K562 (cell line): ENCODE data around the gene LRRK1. TPM values are rescaled to one million over a fixed set of nuclear protein-coding genes. Genes with fewer than 3 reads are reported as not detected.

Experiments used
- ATAC-seq: fragments of 200-7000 bp; cut with Tn5 transposase; 3 replicates; pipeline ENCODE4 v1.9.1; 2020; ENCODE audit warnings: moderate library complexity
- BruUV-seq: library from RNA; stranded (reverse); fragments of 400-500 nt; replicated peaks from 2 replicates; lab custom pipeline; 2021; lab: Mats Ljungman, UMichigan
- CTCF ChIA-PET: fragments of 300-600 bp; formaldehyde crosslinking; extraction: SDS; loops from one replicate; lab custom pipeline; 2021; ENCODE audit warnings: low intra/inter-chr PET ratio; lab: Yijun Ruan, JAX
- POLR2A ChIA-PET: fragments of 300-600, 350-650 bp; sonication (Branson Sonifier 250); formaldehyde crosslinking; extraction: SDS; loops from one replicate; lab custom pipeline; 2021; ENCODE audit warnings: antibody characterized with exemption, inconsistent platforms; lab: Yijun Ruan, JAX
- DNase-seq, 4 experiments: peaks; one replicate each; pipeline versions ENCODE4 v3.0.0 to v3.0.0-alpha.2; 2011 to 2018; ENCODE audit warnings: low spot score in 3 of 4, mixed read lengths in 3 of 4; ENCODE audit errors: extremely low read depth in 1 of 4
- FAIRE-seq: peaks from 2 replicates; lab custom pipeline; 2011; peaks lifted over from hg19 to GRCh38; lab: Jason Lieb, UNC
- H2AFZ ChIP-seq: 2 replicates; pipeline ENCODE4 v1.6.0; 2011; ENCODE audit warnings: low read depth, low read length, control low read depth, inconsistent platforms
- H3K27ac ChIP-seq: fragments of 200-600 bp; 3 replicates; pipeline ENCODE4 v1.8.0; 2011; ENCODE audit warnings: low read depth, mild to moderate bottlenecking, control low read depth, inconsistent platforms, low read length, moderate library complexity, mixed read lengths; ENCODE audit errors: extremely low read depth
- H3K27me3 ChIP-seq, 2 experiments: fragments of 300-600 bp in 1 of 2; 2 replicates in 1 of 2; 3 replicates in 1 of 2; pipeline versions ENCODE4 v1.6.0 to v1.8.0; 2011; ENCODE audit warnings: inconsistent platforms in 2 of 2, low read length in 2 of 2, mild to moderate bottlenecking in 1 of 2, mixed read lengths in 1 of 2, moderate library complexity in 1 of 2; ENCODE audit not compliant: control insufficient read depth in 2 of 2, insufficient read depth in 2 of 2
- H3K36me3 ChIP-seq: fragments of 300-600 bp; 3 replicates; pipeline ENCODE4 v1.8.0; 2011; ENCODE audit warnings: mild to moderate bottlenecking, low read length, inconsistent platforms; ENCODE audit not compliant: control insufficient read depth, insufficient read depth
- H3K4me1 ChIP-seq, 2 experiments: fragments of 200-600 bp in 1 of 2; replicated peaks in 1 of 2; 2 replicates in 1 of 2; 3 replicates in 1 of 2; pipeline versions ENCODE4 v1.5.1 to v1.8.0; 2011; ENCODE audit warnings: inconsistent platforms in 2 of 2, low read length in 2 of 2, mild to moderate bottlenecking in 1 of 2, mixed read lengths in 1 of 2, moderate library complexity in 1 of 2; ENCODE audit not compliant: control insufficient read depth in 2 of 2, insufficient read depth in 2 of 2
- H3K4me2 ChIP-seq: 2 replicates; pipeline ENCODE4 v1.6.1; 2011; ENCODE audit warnings: low read length, control low read depth, inconsistent platforms, mixed read lengths; ENCODE audit not compliant: insufficient read depth
- H3K4me3 ChIP-seq: fragments of 200-600 bp; sonication (generic), shearing (Covaris generic); 2 replicates; pipeline ENCODE4 v1.5.1; 2016; ENCODE audit warnings: control low read depth, inconsistent platforms
- H3K79me2 ChIP-seq: fragments of 200-600 bp; 3 replicates; pipeline ENCODE4 v1.8.0; 2011; ENCODE audit warnings: low read length, inconsistent platforms; ENCODE audit not compliant: control insufficient read depth, insufficient read depth
- H3K9ac ChIP-seq, 2 experiments: 2 replicates each; pipeline versions ENCODE4 v1.6.0 to v1.6.1; 2011; ENCODE audit warnings: low read depth in 2 of 2, low read length in 2 of 2, control low read depth in 1 of 2, inconsistent platforms in 1 of 2, mild to moderate bottlenecking in 1 of 2, mixed read lengths in 1 of 2; ENCODE audit not compliant: insufficient read depth in 1 of 2
- H3K9me1 ChIP-seq: one replicate; pipeline ENCODE4 v1.6.0; 2011; ENCODE audit warnings: inconsistent platforms, mild to moderate bottlenecking, low read length, moderate library complexity; ENCODE audit not compliant: control insufficient read depth, insufficient read depth
- H3K9me3 ChIP-seq: replicated peaks from 2 replicates; pipeline ENCODE4 v1.5.1; 2011; ENCODE audit warnings: low read depth, low read length, inconsistent platforms; ENCODE audit not compliant: control insufficient read depth, insufficient read depth
- H4K20me1 ChIP-seq: replicated peaks from 2 replicates; pipeline ENCODE4 v1.6.1; 2011; ENCODE audit warnings: low read length, inconsistent platforms, mixed read lengths; ENCODE audit not compliant: control insufficient read depth, insufficient read depth
- BCL6 ChIP-seq: fragments of 250-450 bp; sonication (Bioruptor Pico); IDR thresholded peaks from 2 replicates; pipeline ENCODE4 v1.4.0; 2020
- DNMT1 ChIP-seq: fragments of 450-650 bp; IDR thresholded peaks from 2 replicates; pipeline ENCODE4 v1.6.1; 2016; ENCODE audit warnings: antibody characterized with exemption, mild to moderate bottlenecking
- GATAD2A ChIP-seq: fragments of 450-650 bp; IDR thresholded peaks from 2 replicates; pipeline ENCODE4 v1.6.1; 2017
- HDAC2 ChIP-seq: fragments of 450-650 bp; IDR thresholded peaks from 2 replicates; pipeline ENCODE4 v1.6.1; 2016; ENCODE audit warnings: mild to moderate bottlenecking
- KAT8 ChIP-seq: fragments of 450-650 bp; IDR thresholded peaks from 2 replicates; pipeline ENCODE4 v1.6.1; 2016; ENCODE audit warnings: low read depth, mild to moderate bottlenecking
- NBN ChIP-seq: fragments of 450-650 bp; IDR thresholded peaks from 2 replicates; pipeline ENCODE4 v1.6.1; 2016; ENCODE audit warnings: low read depth, mild to moderate bottlenecking
- NCOA1 ChIP-seq: fragments of 450-650 bp; IDR thresholded peaks from 2 replicates; pipeline ENCODE4 v1.6.1; 2016; ENCODE audit warnings: low read depth
- STAT5B ChIP-seq: fragments of 250-450 bp; sonication (Bioruptor Pico); IDR thresholded peaks from 2 replicates; pipeline ENCODE4 v1.8.0; 2021; ENCODE audit warnings: mild to moderate bottlenecking, inconsistent platforms
- SUPT5H ChIP-seq: fragments of 450-650 bp; IDR thresholded peaks from 2 replicates; pipeline ENCODE4 v1.6.1; 2016
- ZBTB17 ChIP-seq: fragments of 450-650 bp; formaldehyde crosslinking; IDR thresholded peaks from 2 replicates; pipeline ENCODE4 v1.4.0; 2020; ENCODE audit warnings: mild to moderate bottlenecking
- ZNF23 ChIP-seq: fragments of 250-450 bp; sonication (Bioruptor Pico); IDR thresholded peaks from 2 replicates; pipeline ENCODE4 v1.4.0; 2020; ENCODE audit warnings: mild to moderate bottlenecking
- ZNF436 ChIP-seq: fragments of 250-450, 450-650 bp; sonication (Bioruptor Pico); formaldehyde crosslinking; IDR thresholded peaks from 2 replicates; pipeline ENCODE4 v1.7.0; 2020; ENCODE audit warnings: mild to moderate bottlenecking
- WGBS: fragments of 100-300 bp; shearing (Covaris generic); methylation state at CpG from one replicate; pipeline ENCODE4 v1.1.6; 2016; ENCODE audit warnings: low coverage, mixed read lengths; ENCODE audit not compliant: insufficient coverage; ENCODE audit errors: missing lambda C conversion rate; 5-methylcytosine and 5-hydroxymethylcytosine counted together
- in situ Hi-C: fragments of 300-500 bp; cut with MboI; formaldehyde crosslinking; loops from 4 replicates; pipeline ENCODE4 v1.15.0; 2018; ENCODE audit warnings: inconsistent platforms, mixed read lengths
- intact Hi-C: fragments of 100-400 bp; cut with micrococcal nuclease; formaldehyde crosslinking; loops from 2 replicates; pipeline ENCODE4 v1.14.2; 2022
- polyA plus RNA-seq, 8 experiments: library from polyadenylated mRNA; depleted of rRNA in 4 of 8; stranded (reverse) in 5 of 8; unstranded in 3 of 8; fragments of >200 nt; fragmentation: Nextera tagmentation in 2 of 8; fragmentation: Illumina TruSeq in 1 of 8; extraction: Ambion mirVana in 2 of 8; extraction: Trizol in 1 of 8; gene quantifications; 2 replicates each; pipeline versions ENCODE4 v1.2.1 to v1.2.3, GENCODE V29; 2011 to 2014; ENCODE audit warnings: inconsistent platforms in 1 of 8, missing spikeins in 1 of 8
- total RNA-seq, 7 experiments: library from RNA; depleted of rRNA in 6 of 7; stranded (reverse); fragments of >200 nt in 6 of 7; fragmentation: Illumina TruSeq in 2 of 7; extraction: Trizol in 2 of 7; gene quantifications; 2 replicates each; pipeline versions ENCODE4 v1.2.1 to v1.2.3, GENCODE V29; 2011 to 2021; ENCODE audit warnings: low replicate concordance in 1 of 7
- TF ChIP-seq, protein P1 (sequence below), 2 experiments: fragments of 450-650 bp; IDR thresholded peaks; 2 replicates each; pipeline ENCODE4 v1.6.1; 2016
- TF ChIP-seq, protein P2 (sequence below): fragments of 250-450 bp; sonication (Bioruptor Pico); IDR thresholded peaks from 2 replicates; pipeline ENCODE4 v1.8.0; 2022; ENCODE audit warnings: moderate library complexity, mild to moderate bottlenecking, inconsistent platforms
- TF ChIP-seq, protein P3 (sequence below), 2 experiments: fragments of 450-650 bp; IDR thresholded peaks; 2 replicates each; pipeline ENCODE4 v1.6.1; 2016; ENCODE audit warnings: mild to moderate bottlenecking in 2 of 2, borderline replicate concordance in 1 of 2, low read depth in 1 of 2, moderate library complexity in 1 of 2

Gene LRRK1
- total and polyA plus RNA-seq, 9 of the 15 experiments (the other 6 are each of a cell fraction or from before 2014, with no cell fraction given) = 0.01 to 1.5 (median 0.11) TPM

DNA sequence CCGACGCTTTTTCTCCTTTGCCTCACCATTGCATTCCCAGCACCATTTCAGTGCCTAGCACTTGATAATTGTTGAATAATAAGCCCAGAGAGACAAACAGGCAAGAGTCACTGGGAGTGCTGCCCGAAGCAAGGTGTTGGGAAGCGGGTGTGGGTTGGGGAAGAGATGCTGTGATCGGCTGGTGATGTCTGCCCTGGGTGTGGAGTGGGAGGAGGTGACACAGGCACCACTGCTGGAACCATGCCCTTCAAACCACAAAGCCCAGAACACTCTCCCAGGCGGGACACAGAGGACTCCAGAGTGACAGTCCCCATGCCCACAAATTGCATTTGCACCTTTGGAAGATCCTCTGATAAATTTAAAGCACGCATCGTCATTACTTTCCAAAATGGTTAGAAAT lies 184.4 kb downstream of the LRRK1 start:
- ATAC-seq = no peak
- Histone ChIP-seq H3K4me3 (no peak overlapping the region), H4K20me1 (no peaks in the 10 kb centered on the region), H3K79me2 (no peaks in the 10 kb centered on the region), H3K4me1 (peaks cover 14 to 23% of the 10 kb centered on the region in 2 experiments; a peak in 4 of 5 replicates), H3K36me3 (no peaks in the 10 kb centered on the region), H3K27ac (no peak overlapping the region), H3K27me3 (peaks cover 0 to 37% of the 10 kb centered on the region in 2 experiments; a peak in 3 of 5 replicates), H3K9ac (no peak overlapping the region), H3K4me2 (no peak overlapping the region), H3K9me3 (peaks cover 2% of the 10 kb centered on the region), H3K9me1 (no peaks in the 10 kb centered on the region), H2AFZ (no peak overlapping the region)
- FAIRE-seq = peak; percentile 6
- intact Hi-C loops (no loop called here), in situ Hi-C loops (no loop called here)
- ChIA-PET CTCF (no interaction called here), POLR2A (no interaction called here)
- BruUV-seq = no TSS peak
- 30% methylated on average over 8 of the region's 8 CpGs for WGBS
- TF ChIP-seq, protein P1, sequence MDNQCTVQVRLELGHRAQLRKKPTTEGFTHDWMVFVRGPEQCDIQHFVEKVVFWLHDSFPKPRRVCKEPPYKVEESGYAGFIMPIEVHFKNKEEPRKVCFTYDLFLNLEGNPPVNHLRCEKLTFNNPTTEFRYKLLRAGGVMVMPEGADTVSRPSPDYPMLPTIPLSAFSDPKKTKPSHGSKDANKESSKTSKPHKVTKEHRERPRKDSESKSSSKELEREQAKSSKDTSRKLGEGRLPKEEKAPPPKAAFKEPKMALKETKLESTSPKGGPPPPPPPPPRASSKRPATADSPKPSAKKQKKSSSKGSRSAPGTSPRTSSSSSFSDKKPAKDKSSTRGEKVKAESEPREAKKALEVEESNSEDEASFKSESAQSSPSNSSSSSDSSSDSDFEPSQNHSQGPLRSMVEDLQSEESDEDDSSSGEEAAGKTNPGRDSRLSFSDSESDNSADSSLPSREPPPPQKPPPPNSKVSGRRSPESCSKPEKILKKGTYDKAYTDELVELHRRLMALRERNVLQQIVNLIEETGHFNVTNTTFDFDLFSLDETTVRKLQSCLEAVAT (IDR thresholded peaks at IDR 0.05) = peak in 1 of 2 experiments; percentile 88; a peak in 2 of 4 replicates
- TF ChIP-seq, protein P2, sequence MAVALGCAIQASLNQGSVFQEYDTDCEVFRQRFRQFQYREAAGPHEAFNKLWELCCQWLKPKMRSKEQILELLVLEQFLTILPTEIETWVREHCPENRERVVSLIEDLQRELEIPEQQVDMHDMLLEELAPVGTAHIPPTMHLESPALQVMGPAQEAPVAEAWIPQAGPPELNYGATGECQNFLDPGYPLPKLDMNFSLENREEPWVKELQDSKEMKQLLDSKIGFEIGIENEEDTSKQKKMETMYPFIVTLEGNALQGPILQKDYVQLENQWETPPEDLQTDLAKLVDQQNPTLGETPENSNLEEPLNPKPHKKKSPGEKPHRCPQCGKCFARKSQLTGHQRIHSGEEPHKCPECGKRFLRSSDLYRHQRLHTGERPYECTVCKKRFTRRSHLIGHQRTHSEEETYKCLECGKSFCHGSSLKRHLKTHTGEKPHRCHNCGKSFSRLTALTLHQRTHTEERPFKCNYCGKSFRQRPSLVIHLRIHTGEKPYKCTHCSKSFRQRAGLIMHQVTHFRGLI (CRISPR knock-in tag) = no peak
- TF ChIP-seq STAT5B (CRISPR knock-in tag) = no peak
- peak; percentile 93 for TF ChIP-seq ZNF23 (CRISPR knock-in tag)
- no peak for TF ChIP-seq GATAD2A
- TF ChIP-seq, protein P3, sequence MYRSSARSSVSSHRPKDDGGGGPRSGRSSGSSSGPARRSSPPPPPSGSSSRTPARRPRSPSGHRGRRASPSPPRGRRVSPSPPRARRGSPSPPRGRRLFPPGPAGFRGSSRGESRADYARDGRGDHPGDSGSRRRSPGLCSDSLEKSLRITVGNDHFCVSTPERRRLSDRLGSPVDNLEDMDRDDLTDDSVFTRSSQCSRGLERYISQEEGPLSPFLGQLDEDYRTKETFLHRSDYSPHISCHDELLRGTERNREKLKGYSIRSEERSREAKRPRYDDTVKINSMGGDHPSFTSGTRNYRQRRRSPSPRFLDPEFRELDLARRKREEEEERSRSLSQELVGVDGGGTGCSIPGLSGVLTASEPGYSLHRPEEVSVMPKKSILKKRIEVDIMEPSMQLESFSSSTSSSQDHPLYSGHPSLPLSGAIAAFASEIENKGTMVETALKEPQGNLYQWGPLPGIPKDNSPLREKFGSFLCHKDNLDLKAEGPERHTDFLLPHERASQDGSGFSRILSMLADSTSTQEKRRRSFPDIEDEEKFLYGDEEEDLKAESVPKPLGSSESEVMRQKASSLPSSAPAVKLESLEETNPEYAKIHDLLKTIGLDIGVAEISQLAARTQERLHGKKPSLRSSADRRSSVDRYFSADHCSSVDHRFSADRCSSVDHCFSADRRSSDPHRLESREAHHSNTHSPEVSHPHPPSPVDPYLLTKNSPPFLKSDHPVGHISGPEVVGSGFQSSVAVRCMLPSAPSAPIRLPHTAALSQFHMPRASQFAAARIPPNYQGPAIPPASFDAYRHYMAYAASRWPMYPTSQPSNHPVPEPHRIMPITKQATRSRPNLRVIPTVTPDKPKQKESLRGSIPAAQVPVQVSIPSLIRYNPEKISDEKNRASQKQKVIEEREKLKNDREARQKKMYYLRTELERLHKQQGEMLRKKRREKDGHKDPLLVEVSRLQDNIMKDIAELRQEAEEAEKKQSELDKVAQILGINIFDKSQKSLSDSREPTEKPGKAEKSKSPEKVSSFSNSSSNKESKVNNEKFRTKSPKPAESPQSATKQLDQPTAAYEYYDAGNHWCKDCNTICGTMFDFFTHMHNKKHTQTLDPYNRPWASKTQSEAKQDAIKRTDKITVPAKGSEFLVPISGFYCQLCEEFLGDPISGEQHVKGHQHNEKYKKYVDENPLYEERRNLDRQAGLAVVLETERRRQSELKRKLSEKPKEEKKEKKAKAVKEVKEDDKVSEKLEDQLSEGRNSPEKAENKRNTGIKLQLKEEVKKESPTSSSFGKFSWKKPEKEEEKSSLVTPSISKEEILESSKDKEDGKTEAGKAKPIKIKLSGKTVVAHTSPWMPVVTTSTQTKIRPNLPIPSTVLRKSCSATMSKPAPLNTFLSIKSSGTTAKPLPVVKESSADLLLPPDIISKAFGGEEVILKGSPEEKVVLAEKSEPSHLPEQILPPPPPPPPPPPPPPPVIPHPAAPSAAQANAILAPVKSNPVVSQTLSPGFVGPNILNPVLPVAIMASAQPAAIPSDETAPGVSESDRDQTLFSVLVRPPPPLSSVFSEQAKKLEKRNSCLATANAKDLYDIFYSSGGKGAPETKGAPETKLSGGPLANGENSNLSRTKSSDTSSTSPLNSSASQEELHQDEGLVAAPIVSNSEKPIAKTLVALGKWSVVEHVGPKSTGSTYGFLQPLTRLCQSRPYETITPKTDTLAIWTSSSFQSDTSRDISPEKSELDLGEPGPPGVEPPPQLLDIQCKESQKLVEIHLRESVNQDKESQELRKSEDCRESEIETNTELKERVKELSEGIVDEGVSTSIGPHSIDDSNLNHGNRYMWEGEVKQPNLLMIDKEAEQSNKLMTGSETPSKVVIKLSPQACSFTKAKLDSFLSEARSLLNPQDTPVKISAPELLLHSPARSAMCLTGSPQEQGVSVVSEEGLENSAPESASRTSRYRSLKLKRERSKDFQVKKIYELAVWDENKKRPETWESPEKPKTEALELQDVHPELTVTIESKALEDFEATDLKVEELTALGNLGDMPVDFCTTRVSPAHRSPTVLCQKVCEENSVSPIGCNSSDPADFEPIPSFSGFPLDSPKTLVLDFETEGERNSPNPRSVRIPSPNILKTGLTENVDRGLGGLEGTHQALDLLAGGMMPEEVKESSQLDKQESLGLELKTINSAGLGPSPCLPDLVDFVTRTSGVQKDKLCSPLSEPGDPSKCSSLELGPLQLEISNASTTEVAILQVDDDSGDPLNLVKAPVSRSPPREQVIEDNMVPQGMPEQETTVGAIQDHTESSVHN (IDR thresholded peaks at IDR 0.05; ENCODE audit: borderline replicate concordance in 1 of 2, low read depth in 1 of 2) = no peak
- TF ChIP-seq SUPT5H = no peak
- TF ChIP-seq ZNF436 (CRISPR knock-in tag) = no peak
- TF ChIP-seq DNMT1 = no peak
- peak; percentile 96 for TF ChIP-seq ZBTB17 (CRISPR knock-in tag)
- no peak for TF ChIP-seq KAT8
- no peak for TF ChIP-seq HDAC2
- TF ChIP-seq NCOA1 = no peak
- no peak for TF ChIP-seq NBN
- no peak for TF ChIP-seq BCL6
- no peak for DNase-seq
